H9 (cell line): Measurements from ENCODE around the gene PRKCA. TPM values are rescaled to one million over a fixed set of nuclear protein-coding genes. Genes with fewer than 3 reads are reported as not detected.

Experiments
- DNase-seq: peaks from one replicate; pipeline ENCODE4 v3.0.0-alpha.2; 2017
- H2AFZ ChIP-seq: one replicate; pipeline ENCODE4 v1.6.1; 2013; ENCODE audit warnings: mild to moderate bottlenecking, low read length, control low read depth, moderate library complexity
- H2AK5ac ChIP-seq: 2 replicates; pipeline ENCODE4 v1.6.1; 2013; ENCODE audit warnings: low read length, control low read depth, mixed read lengths; ENCODE audit not compliant: insufficient read length
- H2BK120ac ChIP-seq: one replicate; pipeline ENCODE4 v1.6.1; 2013; ENCODE audit warnings: low read depth, mild to moderate bottlenecking, low read length, control low read depth, inconsistent platforms; ENCODE audit not compliant: poor library complexity, severe bottlenecking
- H2BK12ac ChIP-seq: 2 replicates; pipeline ENCODE4 v1.6.1; 2013; ENCODE audit warnings: low read length, control low read depth, mixed read lengths, low read depth; ENCODE audit not compliant: insufficient read length
- H2BK15ac ChIP-seq: 2 replicates; pipeline ENCODE4 v1.6.1; 2013; ENCODE audit warnings: low read depth, low read length, control low read depth
- H2BK20ac ChIP-seq: one replicate; pipeline ENCODE4 v1.6.1; 2013; ENCODE audit warnings: low read depth, mild to moderate bottlenecking, low read length, control low read depth, inconsistent platforms; ENCODE audit not compliant: poor library complexity, severe bottlenecking
- H2BK5ac ChIP-seq: 2 replicates; pipeline ENCODE4 v1.6.1; 2013; ENCODE audit warnings: low read length, control low read depth, mixed read lengths; ENCODE audit not compliant: insufficient read length
- H3K14ac ChIP-seq: 2 replicates; pipeline ENCODE4 v1.6.1; 2013; ENCODE audit warnings: low read length, control low read depth; ENCODE audit not compliant: insufficient read depth
- H3K18ac ChIP-seq: 2 replicates; pipeline ENCODE4 v1.6.1; 2013; ENCODE audit warnings: low read depth, mild to moderate bottlenecking, mixed read lengths, low read length, control low read depth; ENCODE audit not compliant: insufficient read length
- H3K23ac ChIP-seq: 2 replicates; pipeline ENCODE4 v1.6.1; 2013; ENCODE audit warnings: low read length, control low read depth, mixed read lengths, low read depth; ENCODE audit not compliant: insufficient read length
- H3K23me2 ChIP-seq: 2 replicates; pipeline ENCODE4 v1.6.1; 2013; ENCODE audit warnings: low read depth, mild to moderate bottlenecking, mixed read lengths, low read length, control low read depth; ENCODE audit not compliant: insufficient read length, poor library complexity, severe bottlenecking
- H3K27ac ChIP-seq: 2 replicates; pipeline ENCODE4 v1.5.1; 2013; ENCODE audit warnings: low read length, control low read depth, mixed read lengths, low read depth; ENCODE audit not compliant: insufficient read length
- H3K27me3 ChIP-seq: 2 replicates; pipeline ENCODE4 v1.6.1; 2013; ENCODE audit warnings: low read length, control low read depth, inconsistent platforms; ENCODE audit not compliant: insufficient read depth
- H3K4ac ChIP-seq: 2 replicates; pipeline ENCODE4 v1.6.1; 2013; ENCODE audit warnings: low read depth, mild to moderate bottlenecking, control low read depth, inconsistent platforms, low read length, moderate library complexity
- H3K4me1 ChIP-seq: 2 replicates; pipeline ENCODE4 v1.6.1; 2013; ENCODE audit warnings: low read length, control low read depth, inconsistent platforms; ENCODE audit not compliant: insufficient read depth
- H3K4me2 ChIP-seq: 2 replicates; pipeline ENCODE4 v1.6.1; 2013; ENCODE audit warnings: low read length, control low read depth, mixed read lengths; ENCODE audit not compliant: insufficient read length, insufficient read depth
- H3K56ac ChIP-seq: 2 replicates; pipeline ENCODE4 v1.6.1; 2013; ENCODE audit warnings: low read depth, mild to moderate bottlenecking, mixed read lengths, low read length, control low read depth; ENCODE audit not compliant: insufficient read length
- H3K79me1 ChIP-seq: 2 replicates; pipeline ENCODE4 v1.6.1; 2013; ENCODE audit warnings: low read depth, mild to moderate bottlenecking, moderate library complexity, low read length, control low read depth, inconsistent platforms; ENCODE audit not compliant: insufficient read depth, poor library complexity, severe bottlenecking
- H3K79me2 ChIP-seq: 2 replicates; pipeline ENCODE4 v1.6.1; 2013; ENCODE audit warnings: low read length, control low read depth, inconsistent platforms; ENCODE audit not compliant: insufficient read depth
- H3K9ac ChIP-seq: 2 replicates; pipeline ENCODE4 v1.6.1; 2013; ENCODE audit warnings: low read length, control low read depth, mixed read lengths; ENCODE audit not compliant: insufficient read length; ENCODE audit errors: extremely low read depth
- H3K9me3 ChIP-seq: one replicate; pipeline ENCODE4 v1.6.1; 2013; ENCODE audit warnings: low read depth, low read length, inconsistent platforms; ENCODE audit not compliant: control insufficient read depth
- H3T11ph ChIP-seq: one replicate; pipeline ENCODE4 v1.6.1; 2013; ENCODE audit warnings: mild to moderate bottlenecking, low read length, control low read depth, inconsistent platforms
- H4K20me1 ChIP-seq: one replicate; pipeline ENCODE4 v1.6.1; 2013; ENCODE audit not compliant: control insufficient read depth, insufficient read length, insufficient read depth
- H4K5ac ChIP-seq: 2 replicates; pipeline ENCODE4 v1.6.1; 2013; ENCODE audit warnings: low read depth, mild to moderate bottlenecking, mixed read lengths, low read length, control low read depth; ENCODE audit not compliant: insufficient read length
- H4K8ac ChIP-seq: replicated peaks from 2 replicates; pipeline ENCODE4 v1.6.1; 2013; ENCODE audit warnings: low read length, control low read depth, mixed read lengths, low read depth; ENCODE audit not compliant: insufficient read length
- H4K91ac ChIP-seq: 2 replicates; pipeline ENCODE4 v1.6.1; 2013; ENCODE audit warnings: low read depth, mild to moderate bottlenecking, moderate library complexity, mixed read lengths, low read length, control low read depth; ENCODE audit not compliant: insufficient read length
- H3K27ac Mint-ChIP-seq, 3 experiments: 2 replicates in 2 of 3; 3 replicates in 1 of 3; pipeline ENCODE4 v1.8.0; 2020 to 2021; ENCODE audit warnings: mixed read lengths in 3 of 3, mild to moderate bottlenecking in 1 of 3, moderate library complexity in 1 of 3
- H3K27me3 Mint-ChIP-seq: 2 replicates; pipeline ENCODE4 v1.8.0; 2021; ENCODE audit warnings: low read depth, mild to moderate bottlenecking, moderate library complexity, mixed read lengths
- H3K36me3 Mint-ChIP-seq, 3 experiments: 2 replicates in 2 of 3; 3 replicates in 1 of 3; pipeline ENCODE4 v1.8.0; 2020 to 2021; ENCODE audit warnings: low read depth in 3 of 3, mixed read lengths in 3 of 3; ENCODE audit not compliant: insufficient read depth in 1 of 3
- H3K4me1 Mint-ChIP-seq, 2 experiments: 2 replicates each; pipeline ENCODE4 v1.8.0; 2020; ENCODE audit warnings: mixed read lengths in 2 of 2
- H3K4me3 Mint-ChIP-seq, 2 experiments: 2 replicates in 1 of 2; 3 replicates in 1 of 2; pipeline ENCODE4 v1.8.0; 2020 to 2021; ENCODE audit warnings: mild to moderate bottlenecking in 2 of 2, mixed read lengths in 2 of 2, moderate library complexity in 1 of 2
- H3K9me3 Mint-ChIP-seq, 2 experiments: 2 replicates in 1 of 2; 3 replicates in 1 of 2; pipeline ENCODE4 v1.8.0; 2020; ENCODE audit warnings: mild to moderate bottlenecking in 2 of 2, mixed read lengths in 2 of 2, moderate library complexity in 1 of 2
- CTCF ChIP-seq: fragments of 200-600 bp; sonication (generic); conservative IDR thresholded peaks from 3 replicates; pipeline ENCODE4 v1.8.0; 2021; ENCODE audit warnings: antibody characterized with exemption, mild to moderate bottlenecking
- WGBS: extraction: QIAGEN DNeasy Blood & Tissue Kit; methylation state at CpG from one replicate; pipeline ENCODE4 v1.1.7; 2013; ENCODE audit warnings: missing lambda C conversion rate, low lambda C conversion rate, mixed read lengths; ENCODE audit not compliant: insufficient read length; ENCODE audit errors: extremely low coverage; 5-methylcytosine and 5-hydroxymethylcytosine counted together
- total RNA-seq: library from RNA; stranded (reverse); gene quantifications from 2 replicates; pipeline ENCODE4 v1.2.1, GENCODE V29; 2021

Gene PRKCA
- total RNA-seq, 1 experiment from 2014 or later = 10.5 TPM

- Histone ChIP-seq H3K23ac (no peak overlapping the region), H2BK5ac (no peak overlapping the region), H2BK15ac (no peak overlapping the region), H2BK20ac (no peak overlapping the region), H3K23me2 (no peaks in the 10 kb centered on the region), H2BK12ac (no peak overlapping the region), H4K8ac (no peak overlapping the region), H3K18ac (no peak overlapping the region), H2AK5ac (no peak overlapping the region), H3K27ac (no peak overlapping the region), H2BK120ac (no peak overlapping the region), H3K9me3 (no peaks in the 10 kb centered on the region), H3K4me2 (no peak overlapping the region), H3K79me1 (no peaks in the 10 kb centered on the region), H3K56ac (no peak overlapping the region), H3K14ac (no peak overlapping the region), H3K79me2 (no peaks in the 10 kb centered on the region; the same call in 1 of the 2 replicates), H2AFZ (no peak overlapping the region), H4K91ac (no peak overlapping the region), H4K5ac (no peak overlapping the region), H3T11ph (no peak overlapping the region), H3K4me1 (no peaks in the 10 kb centered on the region), H4K20me1 (no peaks in the 10 kb centered on the region), H3K9ac (no peak overlapping the region), H3K4ac (no peak overlapping the region), H3K27me3 (no peaks in the 10 kb centered on the region)
- Mint-ChIP-seq H3K4me1 (peaks cover 26 to 30% of the 10 kb centered on the region in 2 experiments), H3K9me3 (no peaks in the 10 kb centered on the region; a peak in 1 of 5 replicates), H3K27ac (no peak overlapping the region), H3K4me3 (no peak overlapping the region), H3K36me3 (no peaks in the 10 kb centered on the region), H3K27me3 (no peaks in the 10 kb centered on the region; the same call in 1 of the 2 replicates)
- no peak for DNase-seq
- WGBS = no CpG with 5 or more reads among the region's 3 CpGs
- no peak for TF ChIP-seq CTCF
These were observed 124.7 kb downstream of the PRKCA start for GRCh38 chr17:66427134-66427533.
